Measurements from ENCODE around the gene MRPS18A.

GRCh38 chr6:43736844-43737243, 49.3 kb upstream of the MRPS18A start:
- TF ChIP-seq, protein P1, sequence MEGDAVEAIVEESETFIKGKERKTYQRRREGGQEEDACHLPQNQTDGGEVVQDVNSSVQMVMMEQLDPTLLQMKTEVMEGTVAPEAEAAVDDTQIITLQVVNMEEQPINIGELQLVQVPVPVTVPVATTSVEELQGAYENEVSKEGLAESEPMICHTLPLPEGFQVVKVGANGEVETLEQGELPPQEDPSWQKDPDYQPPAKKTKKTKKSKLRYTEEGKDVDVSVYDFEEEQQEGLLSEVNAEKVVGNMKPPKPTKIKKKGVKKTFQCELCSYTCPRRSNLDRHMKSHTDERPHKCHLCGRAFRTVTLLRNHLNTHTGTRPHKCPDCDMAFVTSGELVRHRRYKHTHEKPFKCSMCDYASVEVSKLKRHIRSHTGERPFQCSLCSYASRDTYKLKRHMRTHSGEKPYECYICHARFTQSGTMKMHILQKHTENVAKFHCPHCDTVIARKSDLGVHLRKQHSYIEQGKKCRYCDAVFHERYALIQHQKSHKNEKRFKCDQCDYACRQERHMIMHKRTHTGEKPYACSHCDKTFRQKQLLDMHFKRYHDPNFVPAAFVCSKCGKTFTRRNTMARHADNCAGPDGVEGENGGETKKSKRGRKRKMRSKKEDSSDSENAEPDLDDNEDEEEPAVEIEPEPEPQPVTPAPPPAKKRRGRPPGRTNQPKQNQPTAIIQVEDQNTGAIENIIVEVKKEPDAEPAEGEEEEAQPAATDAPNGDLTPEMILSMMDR (conservative IDR thresholded peaks at IDR 0.05; ENCODE audit: low read depth, low read length) = no peak
- TF ChIP-seq EZH2 (IDR thresholded peaks at IDR 0.05; ENCODE audit: low read length, unreplicated experiment) (no peak), EZH2phosphoT487 (IDR thresholded peaks at IDR 0.05; ENCODE audit: borderline replicate concordance, low read length) (no peak)

Data from PC-3 (cell line).